GM19023 (cell line): ENCODE measurements around the gene ATP1B1.
"Not testable (repeated sequence)": the region's sequence is repeated elsewhere in the genome, so short reads cannot be mapped to it uniquely, and the experiment has no call there.

Experiments used
- ATAC-seq: cut with Tn5 transposase; IDR thresholded peaks from one replicate; pipeline ENCODE4 v1.9.1; 2021; ENCODE audit warnings: mild to moderate bottlenecking, moderate library complexity; ENCODE audit not compliant: unreplicated experiment

ATP1B1 gene

GRCh38 chr1:169141356-169141755 lies 34.9 kb downstream of the ATP1B1 start:
- ATAC-seq, result no peak

GRCh38 chr1:169142129-169142528 lies 35.6 kb downstream of the ATP1B1 start:
- ATAC-seq, result no peak

- ATAC-seq, result no peak
These were observed 36.9 kb downstream of the ATP1B1 start for GRCh38 chr1:169143346-169143745.

- ATAC-seq, result no peak
These were observed 37.5 kb downstream of the ATP1B1 start for GRCh38 chr1:169143984-169144383.

- ATAC-seq, result no peak
These were observed 38.6 kb downstream of the ATP1B1 start for GRCh38 chr1:169144941-169145626.

GRCh38 chr1:169146576-169147214 lies 40.2 kb downstream of the ATP1B1 start:
- ATAC-seq, result no peak

- no peak for ATAC-seq
These were observed 42.2 kb downstream of the ATP1B1 start for GRCh38 chr1:169148472-169149252.

- no peak for ATAC-seq
These were observed 43.2 kb downstream of the ATP1B1 start for GRCh38 chr1:169149555-169150286.

GRCh38 chr1:169150641-169151337 lies 44.3 kb downstream of the ATP1B1 start:
- ATAC-seq, result no peak

- ATAC-seq, result no peak
These were observed 44.9 kb downstream of the ATP1B1 start for GRCh38 chr1:169151338-169151837.

GRCh38 chr1:169155675-169156074 lies 49.2 kb downstream of the ATP1B1 start:
- no peak for ATAC-seq

GRCh38 chr1:169156580-169156979 lies 50.1 kb downstream of the ATP1B1 start:
- no peak for ATAC-seq

- no peak for ATAC-seq
These were observed 54.5 kb downstream of the ATP1B1 start for GRCh38 chr1:169160845-169161495.

- ATAC-seq, result peak; percentile 75
These were observed 55.2 kb downstream of the ATP1B1 start for GRCh38 chr1:169161496-169162194.

- no peak for ATAC-seq
These were observed 56.6 kb downstream of the ATP1B1 start for GRCh38 chr1:169163059-169163458.

GRCh38 chr1:169175461-169175860 lies 69.0 kb downstream of the ATP1B1 start:
- ATAC-seq, result no peak

- ATAC-seq, result not testable (repeated sequence)
These were observed 72.9 kb downstream of the ATP1B1 start for GRCh38 chr1:169179431-169179830.

GRCh38 chr1:169180174-169180573 lies 73.7 kb downstream of the ATP1B1 start:
- ATAC-seq, result no peak
